OCI-LY1 (cell line): ENCODE results near the gene PIGX.

Experiments used
- H2AFZ ChIP-seq: fragments of 200-600 bp; sonication (generic), shearing (Covaris generic); 2 replicates; pipeline ENCODE4 v1.6.0; 2014; ENCODE audit warnings: antibody characterized with exemption, mild to moderate bottlenecking, low read length
- H3F3A ChIP-seq: fragments of 200-600 bp; sonication (generic), shearing (Covaris generic); 2 replicates; pipeline ENCODE4 v1.6.0; 2014; ENCODE audit warnings: mild to moderate bottlenecking, antibody characterized with exemption, low read length, moderate library complexity; ENCODE audit not compliant: insufficient read depth
- H3K27ac ChIP-seq: fragments of 200-600 bp; sonication (generic); 2 replicates; pipeline ENCODE4 v1.5.1; 2014; ENCODE audit warnings: low read length, mixed run types, mild to moderate bottlenecking, low read depth; ENCODE audit not compliant: poor library complexity, severe bottlenecking
- H3K27me3 ChIP-seq: fragments of 200-600 bp; sonication (generic); 2 replicates; pipeline ENCODE4 v1.6.0; 2014; ENCODE audit warnings: antibody characterized with exemption, mild to moderate bottlenecking, low read length, moderate library complexity; ENCODE audit not compliant: insufficient read depth
- H3K36me3 ChIP-seq: fragments of 200-600 bp; sonication (generic); 2 replicates; pipeline ENCODE4 v1.6.1; 2014; ENCODE audit warnings: mild to moderate bottlenecking, antibody characterized with exemption, low read length, moderate library complexity, mixed read lengths; ENCODE audit not compliant: insufficient read depth
- H3K4me1 ChIP-seq: fragments of 200-600 bp; sonication (generic); 2 replicates; pipeline ENCODE4 v1.5.1; 2014; ENCODE audit warnings: mild to moderate bottlenecking, low read length, moderate library complexity; ENCODE audit not compliant: insufficient read depth, severe bottlenecking
- H3K4me2 ChIP-seq: fragments of 200-600 bp; sonication (generic), shearing (Covaris generic); 2 replicates; pipeline ENCODE4 v1.6.1; 2014; ENCODE audit warnings: low read length
- H3K4me3 ChIP-seq: fragments of 200-600 bp; sonication (generic); 2 replicates; pipeline ENCODE4 v1.5.1; 2014; ENCODE audit warnings: low read length, low read depth, mild to moderate bottlenecking, mixed read lengths; ENCODE audit not compliant: poor library complexity, severe bottlenecking
- H3K79me2 ChIP-seq: fragments of 200-600 bp; shearing (Covaris generic); 2 replicates; pipeline ENCODE4 v1.6.1; 2016; ENCODE audit warnings: mixed run types, low read length, mixed read lengths; ENCODE audit not compliant: insufficient read depth
- H3K9ac ChIP-seq: fragments of 200-600 bp; sonication (generic), shearing (Covaris generic); 2 replicates; pipeline ENCODE4 v1.6.1; 2014; ENCODE audit warnings: mild to moderate bottlenecking, low read length, mixed read lengths
- H3K9me2 ChIP-seq: fragments of 200-600 bp; sonication (generic), shearing (Covaris generic); 2 replicates; pipeline ENCODE4 v1.6.1; 2014; ENCODE audit warnings: low read depth, mild to moderate bottlenecking, low read length, mixed read lengths
- H3K9me3 ChIP-seq: fragments of 200-600 bp; shearing (Covaris generic); 2 replicates; pipeline ENCODE4 v1.6.1; 2014; ENCODE audit warnings: low read length, mixed read lengths
- H4K20me1 ChIP-seq: fragments of 200-600 bp; sonication (generic), shearing (Covaris generic); 2 replicates; pipeline ENCODE4 v1.6.0; 2016; ENCODE audit warnings: mild to moderate bottlenecking, low read length; ENCODE audit not compliant: insufficient read depth
- EZH2 ChIP-seq: fragments of 200-600 bp; sonication (generic), shearing (Covaris generic); IDR thresholded peaks from 2 replicates; pipeline ENCODE4 v1.8.0; 2017; ENCODE audit warnings: borderline replicate concordance, mixed run types, mild to moderate bottlenecking, antibody characterized with exemption, low read length, moderate library complexity, mixed read lengths
- TF ChIP-seq, protein P1 (sequence below): fragments of 200-600 bp; sonication (generic), shearing (Covaris generic); IDR thresholded peaks from 2 replicates; pipeline ENCODE4 v1.5.1; 2017; ENCODE audit warnings: mild to moderate bottlenecking, antibody characterized with exemption, low read length, moderate library complexity, mixed read lengths

The PIGX gene

DNA sequence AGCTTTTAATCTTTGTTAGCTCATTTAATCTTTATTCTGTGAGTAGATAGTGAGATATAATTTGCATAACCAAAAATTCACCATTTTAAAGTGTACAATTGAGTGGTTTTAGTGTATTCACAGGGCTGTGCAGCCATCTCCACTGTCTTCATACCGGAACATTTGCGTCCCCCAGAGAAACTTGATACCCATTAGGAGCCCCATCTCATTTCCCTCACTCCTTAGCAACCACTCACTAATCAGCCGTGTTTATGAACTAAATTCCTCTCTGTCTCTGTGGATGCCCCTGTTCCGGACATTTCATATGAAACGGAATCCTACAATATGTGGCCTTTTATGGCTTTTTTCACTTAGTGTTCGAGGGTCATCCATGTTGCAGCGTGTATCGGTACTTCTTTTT is 65.7 kb downstream of the PIGX start:
- TF ChIP-seq EZH2, result no peak
- TF ChIP-seq, protein P1, sequence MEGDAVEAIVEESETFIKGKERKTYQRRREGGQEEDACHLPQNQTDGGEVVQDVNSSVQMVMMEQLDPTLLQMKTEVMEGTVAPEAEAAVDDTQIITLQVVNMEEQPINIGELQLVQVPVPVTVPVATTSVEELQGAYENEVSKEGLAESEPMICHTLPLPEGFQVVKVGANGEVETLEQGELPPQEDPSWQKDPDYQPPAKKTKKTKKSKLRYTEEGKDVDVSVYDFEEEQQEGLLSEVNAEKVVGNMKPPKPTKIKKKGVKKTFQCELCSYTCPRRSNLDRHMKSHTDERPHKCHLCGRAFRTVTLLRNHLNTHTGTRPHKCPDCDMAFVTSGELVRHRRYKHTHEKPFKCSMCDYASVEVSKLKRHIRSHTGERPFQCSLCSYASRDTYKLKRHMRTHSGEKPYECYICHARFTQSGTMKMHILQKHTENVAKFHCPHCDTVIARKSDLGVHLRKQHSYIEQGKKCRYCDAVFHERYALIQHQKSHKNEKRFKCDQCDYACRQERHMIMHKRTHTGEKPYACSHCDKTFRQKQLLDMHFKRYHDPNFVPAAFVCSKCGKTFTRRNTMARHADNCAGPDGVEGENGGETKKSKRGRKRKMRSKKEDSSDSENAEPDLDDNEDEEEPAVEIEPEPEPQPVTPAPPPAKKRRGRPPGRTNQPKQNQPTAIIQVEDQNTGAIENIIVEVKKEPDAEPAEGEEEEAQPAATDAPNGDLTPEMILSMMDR, result no peak
- Histone ChIP-seq H3K4me1 (no peaks in the 10 kb centered on the region), H3K27ac (no peak overlapping the region), H3K9ac (no peak overlapping the region), H3K27me3 (no peaks in the 10 kb centered on the region), H3K36me3 (peaks cover 82% of the 10 kb centered on the region), H4K20me1 (no peaks in the 10 kb centered on the region), H2AFZ (no peak overlapping the region), H3K9me2 (no peaks in the 10 kb centered on the region), H3K9me3 (peaks cover 39% of the 10 kb centered on the region), H3K4me2 (no peak overlapping the region), H3K4me3 (no peak overlapping the region), H3F3A (no peaks in the 10 kb centered on the region), H3K79me2 (peaks cover 89% of the 10 kb centered on the region)

DNA sequence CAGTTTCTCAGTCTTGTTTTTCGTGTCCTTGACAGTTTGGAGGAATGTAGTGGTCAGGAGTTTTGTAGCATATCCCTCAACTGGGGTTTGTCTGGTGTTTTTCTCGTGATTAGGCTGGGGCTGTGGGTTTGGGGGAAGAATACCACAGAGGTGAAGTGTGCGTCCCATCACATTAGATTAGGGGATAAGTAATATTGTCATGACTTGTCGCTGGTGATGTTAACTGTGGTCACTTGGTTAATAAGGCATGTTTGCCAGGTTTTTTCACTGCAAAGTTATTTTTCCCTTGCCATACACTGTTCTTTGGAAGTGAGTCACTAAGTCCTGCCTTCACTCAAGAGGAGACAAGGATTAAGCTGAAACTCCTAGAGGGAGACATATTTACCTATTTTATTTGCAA is 66.6 kb downstream of the PIGX start:
- Histone ChIP-seq H3K4me1 (no peaks in the 10 kb centered on the region), H3F3A (no peaks in the 10 kb centered on the region), H2AFZ (no peak overlapping the region), H4K20me1 (no peaks in the 10 kb centered on the region), H3K36me3 (peaks cover 87% of the 10 kb centered on the region), H3K9me3 (peaks cover 39% of the 10 kb centered on the region), H3K79me2 (peaks cover 80% of the 10 kb centered on the region), H3K9ac (no peak overlapping the region), H3K9me2 (no peaks in the 10 kb centered on the region), H3K27me3 (no peaks in the 10 kb centered on the region), H3K27ac (no peak overlapping the region), H3K4me3 (no peak overlapping the region), H3K4me2 (no peak overlapping the region)
- TF ChIP-seq, protein P1, result no peak

DNA sequence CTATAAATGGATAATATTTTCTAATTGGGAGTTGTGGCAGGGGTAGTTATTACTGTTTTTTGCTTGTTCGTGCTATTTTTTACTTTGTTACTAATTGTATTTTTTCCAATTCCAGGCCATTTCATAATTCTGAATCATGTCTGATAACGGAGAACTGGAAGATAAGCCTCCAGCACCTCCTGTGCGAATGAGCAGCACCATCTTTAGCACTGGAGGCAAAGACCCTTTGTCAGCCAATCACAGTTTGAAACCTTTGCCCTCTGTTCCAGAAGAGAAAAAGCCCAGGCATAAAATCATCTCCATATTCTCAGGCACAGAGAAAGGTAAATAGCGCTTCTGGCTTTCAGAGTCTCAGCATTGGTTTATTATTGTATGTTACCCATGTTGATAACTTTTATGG is 70.3 kb downstream of the PIGX start:
- no peaks in the 10 kb centered on the region for H4K20me1 ChIP-seq
- peaks cover 54% of the 10 kb centered on the region for H3K79me2 ChIP-seq
- H3K36me3 ChIP-seq, result peaks cover 91% of the 10 kb centered on the region
- no peak for TF ChIP-seq EZH2
- TF ChIP-seq, protein P1, result no peak
- H3K9ac ChIP-seq, result no peak overlapping the region
- no peaks in the 10 kb centered on the region for H3K27me3 ChIP-seq
- no peak overlapping the region for H2AFZ ChIP-seq
- no peaks in the 10 kb centered on the region for H3K9me2 ChIP-seq
- H3F3A ChIP-seq, result no peaks in the 10 kb centered on the region
- H3K4me3 ChIP-seq, result no peak overlapping the region
- no peak overlapping the region for H3K4me2 ChIP-seq
- H3K27ac ChIP-seq, result no peak overlapping the region
- H3K4me1 ChIP-seq, result no peaks in the 10 kb centered on the region
- H3K9me3 ChIP-seq, result peaks cover 31% of the 10 kb centered on the region
